H1 (cell line): ENCODE results near the gene HHAT. TPM values are rescaled to one million over a fixed set of nuclear protein-coding genes. Genes with fewer than 3 reads are reported as not detected.

Experiments used
- ASH2L ChIP-seq: fragments of 200-600, 300-600 bp; sonication (generic); IDR thresholded peaks from one replicate; pipeline ENCODE4 v1.7.1; 2017; ENCODE audit warnings: low read length
- CHD1 ChIP-seq: IDR thresholded peaks from 2 replicates; pipeline ENCODE4 v1.6.1; 2012; ENCODE audit warnings: low read depth, low read length, improper control_type of control experiment
- CTBP2 ChIP-seq: IDR thresholded peaks from 2 replicates; pipeline ENCODE4 v1.7.0; 2011; ENCODE audit warnings: borderline replicate concordance, mild to moderate bottlenecking, moderate library complexity, mixed read lengths, low read length; ENCODE audit not compliant: insufficient read depth, insufficient read length
- EZH2 ChIP-seq: fragments of 200-600 bp; sonication (generic); IDR thresholded peaks from 2 replicates; pipeline ENCODE4 v1.7.1; 2012; ENCODE audit warnings: low read depth, mild to moderate bottlenecking, moderate library complexity, low read length, inconsistent platforms; ENCODE audit not compliant: severe bottlenecking
- KDM4A ChIP-seq: IDR thresholded peaks from one replicate; pipeline ENCODE4 v1.7.1; 2012; ENCODE audit warnings: low read depth, mild to moderate bottlenecking, moderate library complexity, low read length, inconsistent platforms; ENCODE audit not compliant: severe bottlenecking
- KDM5A ChIP-seq: fragments of 200-600 bp; IDR thresholded peaks from 2 replicates; pipeline ENCODE4 v1.7.1; 2012; ENCODE audit warnings: mild to moderate bottlenecking, low read length, inconsistent platforms, mixed read lengths
- RFX5 ChIP-seq: IDR thresholded peaks from 2 replicates; pipeline ENCODE4 v1.6.1; 2011; ENCODE audit warnings: low read depth, low read length, improper control_type of control experiment, borderline replicate concordance
- RNF2 ChIP-seq: fragments of 200-900, 300-1000 bp; sonication (generic); IDR thresholded peaks from 2 replicates; pipeline ENCODE4 v1.7.1; 2016; ENCODE audit warnings: borderline replicate concordance, low read depth, mild to moderate bottlenecking, antibody characterized with exemption, low read length; ENCODE audit not compliant: poor library complexity, severe bottlenecking; ENCODE audit errors: missing control alignments
- RXRA ChIP-seq: IDR thresholded peaks from 2 replicates; pipeline ENCODE4 v1.6.1; 2011; ENCODE audit warnings: low read depth, mild to moderate bottlenecking, low read length, moderate library complexity; ENCODE audit not compliant: insufficient read depth
- TCF12 ChIP-seq: IDR thresholded peaks from 2 replicates; pipeline ENCODE4 v1.6.1; 2011; ENCODE audit warnings: low read depth, mild to moderate bottlenecking, low read length
- polyA plus RNA-seq, 7 experiments: library from polyadenylated mRNA; depleted of rRNA in 3 of 7; stranded (reverse) in 5 of 7; unstranded in 2 of 7; fragments of >200 nt in 5 of 7; fragments of 200-250 nt in 2 of 7; gene quantifications; 1 replicate in 5 of 7; 2 replicates in 1 of 7; 4 replicates in 1 of 7; pipeline versions ENCODE4 v1.2.1 to v1.2.3, GENCODE V29; 2011 to 2013; ENCODE audit warnings: missing spikeins in 2 of 7, mixed read lengths in 2 of 7
- total RNA-seq: library from RNA; stranded (reverse); fragmentation: NEBNext Ultra II Directional; extraction: Animal tissue kit (Norgen Biotek cat#: 25700); gene quantifications from 2 replicates; pipeline ENCODE4 v1.2.1, GENCODE V29; 2021
- TF ChIP-seq, protein P1 (sequence below), 3 experiments: IDR thresholded peaks; 1 replicate in 2 of 3; 2 replicates in 1 of 3; pipeline versions ENCODE4 v1.5.1 to v1.6.1; 2011; ENCODE audit warnings: low read length in 3 of 3, mild to moderate bottlenecking in 3 of 3, inconsistent platforms in 2 of 3, low read depth in 1 of 3, moderate library complexity in 1 of 3; ENCODE audit not compliant: insufficient read depth in 1 of 3; ENCODE audit errors: control extremely low read depth in 1 of 3
- TF ChIP-seq, protein P2 (sequence below): IDR thresholded peaks from 2 replicates; pipeline ENCODE4 v1.6.1; 2011; ENCODE audit warnings: low read depth, mild to moderate bottlenecking, low read length; ENCODE audit not compliant: insufficient read depth

The HHAT gene
- total and polyA plus RNA-seq, 2 of the 8 experiments (the other 6 are each of a cell fraction or from before 2014, with no cell fraction given): 0.15 to 0.51 TPM

DNA sequence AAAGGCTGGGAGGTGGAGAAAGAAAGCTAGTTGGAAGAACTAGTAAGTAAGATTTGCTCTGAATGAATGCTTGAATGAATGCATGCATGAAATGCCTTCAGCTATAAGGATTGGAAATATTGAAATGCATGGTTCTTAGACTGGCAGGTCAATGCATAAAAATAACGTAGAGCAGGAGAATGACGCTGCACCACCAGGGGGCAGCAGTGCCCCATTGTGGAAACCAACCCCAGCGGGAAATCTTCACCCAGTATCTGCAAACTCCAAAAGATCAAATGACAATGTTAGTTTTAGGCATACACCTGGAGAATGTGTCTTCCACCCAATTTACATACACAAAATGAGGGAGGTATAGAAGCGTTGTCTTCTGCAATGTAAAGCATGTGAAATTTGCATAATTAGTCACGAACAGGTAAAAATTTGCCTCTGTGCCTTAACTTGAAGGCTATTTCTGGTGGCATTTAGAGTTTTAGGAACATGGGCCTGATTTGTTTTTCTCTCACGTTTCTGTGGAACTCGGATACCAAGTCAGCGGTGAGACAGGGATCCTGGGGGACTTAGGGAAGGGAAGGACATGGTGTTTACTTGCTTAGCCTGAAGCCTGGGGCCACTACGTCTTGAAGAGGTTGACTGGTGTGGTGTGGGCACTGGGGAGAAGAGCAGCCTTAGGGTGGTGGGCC is 78.6 kb downstream of the HHAT start (continued):
- TF ChIP-seq, protein P1, sequence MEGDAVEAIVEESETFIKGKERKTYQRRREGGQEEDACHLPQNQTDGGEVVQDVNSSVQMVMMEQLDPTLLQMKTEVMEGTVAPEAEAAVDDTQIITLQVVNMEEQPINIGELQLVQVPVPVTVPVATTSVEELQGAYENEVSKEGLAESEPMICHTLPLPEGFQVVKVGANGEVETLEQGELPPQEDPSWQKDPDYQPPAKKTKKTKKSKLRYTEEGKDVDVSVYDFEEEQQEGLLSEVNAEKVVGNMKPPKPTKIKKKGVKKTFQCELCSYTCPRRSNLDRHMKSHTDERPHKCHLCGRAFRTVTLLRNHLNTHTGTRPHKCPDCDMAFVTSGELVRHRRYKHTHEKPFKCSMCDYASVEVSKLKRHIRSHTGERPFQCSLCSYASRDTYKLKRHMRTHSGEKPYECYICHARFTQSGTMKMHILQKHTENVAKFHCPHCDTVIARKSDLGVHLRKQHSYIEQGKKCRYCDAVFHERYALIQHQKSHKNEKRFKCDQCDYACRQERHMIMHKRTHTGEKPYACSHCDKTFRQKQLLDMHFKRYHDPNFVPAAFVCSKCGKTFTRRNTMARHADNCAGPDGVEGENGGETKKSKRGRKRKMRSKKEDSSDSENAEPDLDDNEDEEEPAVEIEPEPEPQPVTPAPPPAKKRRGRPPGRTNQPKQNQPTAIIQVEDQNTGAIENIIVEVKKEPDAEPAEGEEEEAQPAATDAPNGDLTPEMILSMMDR (IDR thresholded peaks at IDR 0.05; ENCODE audit: control extremely low read depth in 1 of 3, insufficient read depth in 1 of 3, low read depth in 1 of 3, low read length in 3 of 3): peak; percentile 79 to 85 (median 84)
- TF ChIP-seq TCF12 (no peak), EZH2 (no peak), CHD1 (no peak), RFX5 (no peak), CTBP2 (no peak), ASH2L (peak; percentile 26), KDM5A (no peak), RXRA (no peak), RNF2 (no peak), KDM4A (no peak)
- TF ChIP-seq, protein P2, sequence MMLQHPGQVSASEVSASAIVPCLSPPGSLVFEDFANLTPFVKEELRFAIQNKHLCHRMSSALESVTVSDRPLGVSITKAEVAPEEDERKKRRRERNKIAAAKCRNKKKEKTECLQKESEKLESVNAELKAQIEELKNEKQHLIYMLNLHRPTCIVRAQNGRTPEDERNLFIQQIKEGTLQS: no peak
